Omental fat pad (tissue), 4 donors: ENCODE data around the gene CAMKK1. TPM values are rescaled to one million over a fixed set of nuclear protein-coding genes. Genes with fewer than 3 reads are reported as not detected.
"Not testable (repeated sequence)": the region's sequence is repeated elsewhere in the genome, so short reads cannot be mapped to it uniquely, and the experiment has no call there.

ENCODE experiments used
- ATAC-seq: fragments of 150-250 bp; one replicate; pipeline ENCODE4 v1.9.1; 2016; ENCODE audit warnings: mild to moderate bottlenecking, moderate library complexity; ENCODE audit not compliant: low FRiP score
- DNase-seq: peaks from one replicate; pipeline ENCODE4 v3.0.0-alpha.2; 2019; ENCODE audit warnings: low spot score
- CTCF ChIP-seq, 3 donors: fragments of 450-650 bp; IDR thresholded peaks; one replicate each; pipeline ENCODE4 v1.5.1; 2016 to 2017; ENCODE audit warnings: antibody characterized with exemption in 3 of 3, mild to moderate bottlenecking in 3 of 3, moderate library complexity in 2 of 3
- total RNA-seq, 4 donors: library from RNA; depleted of rRNA; stranded (reverse); fragments of >200 nt; gene quantifications; one replicate each; pipeline ENCODE4 v1.1.0, GENCODE V29; 2016

CAMKK1 gene
- total RNA-seq, 4 donors from 2014 or later, result 4.3 to 9.9 (median 8.2) TPM

DNA sequence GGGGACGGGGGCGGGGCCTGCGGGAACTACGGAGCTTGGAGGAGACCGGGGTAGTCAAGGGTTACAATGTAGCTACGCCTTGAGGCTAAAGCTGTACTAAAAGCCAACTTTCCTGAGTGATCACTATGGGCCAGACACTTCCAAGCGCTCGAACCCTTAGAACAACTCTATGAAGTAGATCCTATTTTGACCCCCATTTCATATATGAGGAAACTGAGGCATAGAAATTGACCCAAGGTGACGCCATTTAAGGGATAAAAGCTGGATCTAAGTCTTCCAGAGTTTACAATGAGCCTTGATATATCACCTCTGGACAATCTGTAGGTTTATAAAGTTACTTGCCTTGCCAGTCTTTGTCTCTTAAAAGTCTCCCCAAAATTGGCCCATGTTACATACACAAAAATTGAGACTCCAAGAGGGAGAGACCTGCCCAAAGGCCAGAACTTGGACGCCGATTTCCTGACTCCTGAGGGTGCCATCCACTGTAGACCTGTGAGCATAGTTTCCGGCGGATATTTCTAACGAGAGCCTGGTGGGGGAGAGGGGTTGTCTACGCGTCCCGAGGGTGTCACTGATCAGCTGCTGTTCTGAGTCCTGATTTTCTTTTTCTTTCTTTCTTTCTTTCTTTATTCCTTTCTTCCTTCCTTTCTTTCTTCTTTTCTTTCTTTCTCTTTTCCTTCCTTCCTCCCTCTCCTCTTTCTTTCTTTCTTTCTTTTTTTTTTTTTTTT is 46.3 kb downstream of the CAMKK1 start:
- ATAC-seq, result no peak
- DNase-seq, result no peak
- TF ChIP-seq CTCF (IDR thresholded peaks at IDR 0.05), result no peak

DNA sequence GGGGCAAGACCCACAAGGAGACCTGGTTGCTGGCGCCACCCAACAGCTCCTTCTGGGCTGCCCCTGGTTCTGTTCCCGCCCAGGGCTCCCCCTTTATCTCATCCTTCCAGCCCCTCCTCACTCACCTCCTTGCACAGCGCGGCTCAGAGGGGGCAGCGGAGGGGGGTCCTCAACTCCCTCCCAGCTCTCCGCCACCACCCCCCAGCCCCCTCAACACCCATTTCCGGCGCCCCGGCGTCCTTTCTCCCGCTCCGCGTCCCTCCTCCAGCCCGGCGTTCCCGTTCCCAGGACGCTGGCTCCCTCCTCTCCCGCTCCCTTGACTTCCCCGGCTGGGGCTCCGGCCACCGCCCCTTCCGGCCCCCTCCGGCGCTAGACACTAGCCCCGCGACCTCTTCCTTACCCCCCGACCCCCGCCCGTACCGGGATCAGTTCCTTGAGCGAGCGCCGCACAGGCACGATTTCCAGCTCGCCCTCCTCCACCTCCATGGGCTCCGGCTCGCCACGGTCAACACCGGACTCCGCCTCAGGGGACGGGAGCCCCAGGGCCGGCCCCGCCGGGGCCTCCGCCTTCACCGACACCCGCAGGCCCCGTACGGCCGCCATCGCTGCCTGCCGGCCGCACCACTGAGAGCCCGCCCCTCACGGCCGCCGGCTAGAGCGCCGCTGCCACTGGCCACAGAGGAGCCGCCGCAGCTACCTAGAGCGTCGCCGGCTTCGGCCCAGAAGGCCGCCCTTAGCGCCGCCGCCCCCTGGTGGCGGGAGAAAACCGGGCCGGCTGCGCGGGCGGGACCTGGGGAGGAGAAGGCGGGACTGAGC is 47.0 kb downstream of the CAMKK1 start, which contains the start of gene NCBP3:
Gene NCBP3 (minus strand): TSS at position 626 of the 816 bp plus-strand sequence. CDS start 23 bp downstream, at position 603.
- peak; percentile 100 for ATAC-seq
- TF ChIP-seq CTCF (IDR thresholded peaks at IDR 0.05), result peak in 2 of 3 donors; percentile 85 to 92
- peak; percentile 72 for DNase-seq

DNA sequence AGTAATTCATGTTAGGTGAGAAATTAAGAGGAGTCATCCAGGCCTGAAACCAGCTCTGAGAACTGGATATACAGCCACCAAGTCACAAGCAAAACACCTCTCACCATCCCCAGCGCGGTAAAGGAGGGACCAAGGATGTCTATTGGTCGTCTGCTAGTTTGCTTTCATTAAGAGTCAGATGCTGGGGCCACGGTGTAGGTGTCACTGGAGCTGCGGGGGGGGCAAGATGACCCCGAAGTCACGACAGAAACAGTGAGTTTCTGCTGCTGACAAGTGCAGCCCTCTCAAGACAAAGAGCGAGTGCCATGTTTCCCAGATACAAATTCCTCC is 47.6 kb downstream of the CAMKK1 start:
- DNase-seq (no peak), ATAC-seq (peak; percentile 2)
- no peak for TF ChIP-seq CTCF (IDR thresholded peaks at IDR 0.05)

GRCh38 chr17:3844556-3844955 is 48.3 kb downstream of the CAMKK1 start:
- not testable (repeated sequence) for DNase-seq, ATAC-seq

DNA sequence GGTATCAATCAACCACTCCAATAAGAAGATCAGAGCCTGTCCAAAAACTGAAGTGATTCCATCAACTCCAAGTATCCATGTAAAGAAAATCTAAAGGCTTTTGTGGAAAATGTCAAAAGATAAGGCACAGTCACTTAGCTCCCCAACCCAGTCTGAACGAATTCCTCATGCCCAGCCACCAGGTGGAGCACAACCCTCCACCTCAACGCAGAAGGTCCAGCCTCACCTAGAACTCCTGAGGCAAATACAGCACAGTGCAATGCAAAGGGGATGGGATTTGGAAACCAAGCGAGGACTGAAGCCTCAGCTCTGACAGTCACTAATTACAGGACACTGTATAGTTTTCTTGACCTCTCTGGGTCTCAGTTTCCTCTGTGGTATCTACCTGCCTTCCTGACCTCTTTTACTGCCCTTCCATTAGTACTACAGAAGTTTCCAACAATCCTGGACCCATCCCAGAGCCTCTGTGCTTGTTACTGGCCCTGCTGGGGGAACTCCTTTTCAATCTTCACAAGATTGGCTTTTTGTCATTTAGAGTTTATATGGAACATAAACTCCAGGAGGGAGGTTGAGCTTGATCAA is 48.8 kb downstream of the CAMKK1 start:
- TF ChIP-seq CTCF (IDR thresholded peaks at IDR 0.05), result no peak
- DNase-seq (no peak), ATAC-seq (no peak)

DNA sequence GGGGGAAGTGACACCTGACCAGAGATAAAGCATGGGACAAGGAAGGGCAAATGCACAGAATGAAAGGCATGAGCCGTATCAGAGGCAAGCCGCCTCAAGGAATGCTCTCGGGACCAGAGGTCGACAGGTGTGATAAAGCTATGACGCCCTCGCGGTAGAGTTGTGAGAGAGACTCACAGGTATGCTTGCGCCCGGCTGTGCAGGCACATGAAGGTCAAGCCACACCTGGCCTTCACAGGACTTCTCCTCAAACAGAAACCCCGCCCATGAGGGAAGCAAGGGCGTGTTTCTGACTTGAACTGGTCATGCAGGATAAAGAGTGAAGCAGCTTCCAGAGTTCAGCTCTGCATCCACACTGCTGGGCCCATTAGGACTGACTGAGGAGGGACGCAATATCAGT is 54.6 kb downstream of the CAMKK1 start:
- DNase-seq, result no peak
- no peak for ATAC-seq
- no peak for TF ChIP-seq CTCF (IDR thresholded peaks at IDR 0.05)

GRCh38 chr17:3836551-3836950 is 56.3 kb downstream of the CAMKK1 start:
- ATAC-seq (no peak), DNase-seq (no peak)
- TF ChIP-seq CTCF (IDR thresholded peaks at IDR 0.05), result no peak
